Vagina (tissue), 2 donors: ENCODE results near the gene MAP4K1. TPM values are rescaled to one million over a fixed set of nuclear protein-coding genes. Genes with fewer than 3 reads are reported as not detected.

Experiments used
- DNase-seq, 2 donors: peaks; one replicate each; pipeline ENCODE4 v3.0.0-alpha.2; 2017; ENCODE audit errors: extremely low spot score in 2 of 2
- H3K27ac ChIP-seq: fragments of 200-600 bp; sonication (generic); one replicate; pipeline ENCODE4 v1.5.1; 2019
- H3K27me3 ChIP-seq: fragments of 200-600 bp; sonication (generic); one replicate; pipeline ENCODE4 v1.5.1; 2019
- H3K36me3 ChIP-seq, 2 donors: fragments of 200-600 bp; sonication (generic); one replicate each; pipeline ENCODE4 v1.5.1; 2017 to 2019
- H3K4me1 ChIP-seq: fragments of 200-600 bp; sonication (generic); one replicate; pipeline ENCODE4 v1.5.1; 2019
- H3K4me3 ChIP-seq, 2 donors: fragments of 200-600 bp; sonication (generic); 1 replicate in 1 of 2; 2 replicates in 1 of 2; pipeline ENCODE4 v1.5.1; 2016 to 2019
- H3K9me3 ChIP-seq: fragments of 200-600 bp; sonication (generic); one replicate; pipeline ENCODE4 v1.5.1; 2019
- POLR2A ChIP-seq, 2 donors: fragments of 450-650 bp; IDR thresholded peaks; one replicate each; pipeline ENCODE4 v1.6.1; 2017; ENCODE audit warnings: antibody characterized with exemption in 2 of 2, mild to moderate bottlenecking in 2 of 2, moderate library complexity in 2 of 2
- POLR2AphosphoS5 ChIP-seq, 2 donors: sonication (generic); formaldehyde crosslinking; IDR thresholded peaks; one replicate each; pipeline ENCODE4 v1.9.0; 2017; ENCODE audit warnings: antibody characterized with exemption in 2 of 2, mild to moderate bottlenecking in 2 of 2, low read depth in 1 of 2; ENCODE audit not compliant: insufficient read depth in 1 of 2
- intact Hi-C: fragments of 100-400 bp; cut with DNase I; formaldehyde crosslinking; loops from one replicate; pipeline ENCODE4 v1.15.1; 2023
- total RNA-seq: library from RNA; depleted of rRNA; stranded (reverse); fragments of >200 nt; gene quantifications from one replicate; pipeline ENCODE4 v1.2.3, GENCODE V29; 2016
- TF ChIP-seq, protein P1 (sequence below), 3 experiments: fragments of 450-650 bp in 2 of 3; fragments of 200-600 bp in 1 of 3; sonication (generic) in 1 of 3; IDR thresholded peaks; one replicate each; pipeline ENCODE4 v1.5.1; 2017 to 2019; ENCODE audit warnings: antibody characterized with exemption in 3 of 3, mild to moderate bottlenecking in 2 of 3, moderate library complexity in 2 of 3

Gene MAP4K1
- total RNA-seq, 1 donor from 2014 or later: 47.9 TPM

DNA sequence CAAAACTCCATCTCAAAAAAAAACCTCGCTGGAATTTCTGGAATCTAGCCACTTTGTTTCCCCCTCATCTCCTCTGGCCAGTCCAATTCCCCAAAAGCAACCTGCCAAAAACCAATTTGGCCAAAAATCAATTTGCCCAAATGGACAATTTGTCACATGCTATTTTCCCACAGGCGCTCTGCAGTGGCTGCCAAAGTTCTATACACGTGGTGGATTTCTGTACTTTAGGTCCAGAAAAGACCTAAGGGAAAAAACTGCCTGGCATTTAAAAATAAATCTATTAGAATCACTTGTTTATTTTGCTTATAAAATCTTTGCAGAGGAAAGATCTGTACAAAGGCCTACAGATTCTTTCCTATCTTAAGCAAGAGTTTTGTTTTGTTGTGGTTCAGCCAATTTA is 79.4 kb downstream of the MAP4K1 start:
- Histone ChIP-seq H3K27me3 (no peaks in the 10 kb centered on the region), H3K4me3 (no peak overlapping the region), H3K4me1 (peaks cover under 1% of the 10 kb centered on the region), H3K9me3 (peaks cover 4% of the 10 kb centered on the region), H3K27ac (no peak overlapping the region), H3K36me3 (no peaks in the 10 kb centered on the region)
- no peak for TF ChIP-seq POLR2A (IDR thresholded peaks at IDR 0.05)
- TF ChIP-seq, protein P1, sequence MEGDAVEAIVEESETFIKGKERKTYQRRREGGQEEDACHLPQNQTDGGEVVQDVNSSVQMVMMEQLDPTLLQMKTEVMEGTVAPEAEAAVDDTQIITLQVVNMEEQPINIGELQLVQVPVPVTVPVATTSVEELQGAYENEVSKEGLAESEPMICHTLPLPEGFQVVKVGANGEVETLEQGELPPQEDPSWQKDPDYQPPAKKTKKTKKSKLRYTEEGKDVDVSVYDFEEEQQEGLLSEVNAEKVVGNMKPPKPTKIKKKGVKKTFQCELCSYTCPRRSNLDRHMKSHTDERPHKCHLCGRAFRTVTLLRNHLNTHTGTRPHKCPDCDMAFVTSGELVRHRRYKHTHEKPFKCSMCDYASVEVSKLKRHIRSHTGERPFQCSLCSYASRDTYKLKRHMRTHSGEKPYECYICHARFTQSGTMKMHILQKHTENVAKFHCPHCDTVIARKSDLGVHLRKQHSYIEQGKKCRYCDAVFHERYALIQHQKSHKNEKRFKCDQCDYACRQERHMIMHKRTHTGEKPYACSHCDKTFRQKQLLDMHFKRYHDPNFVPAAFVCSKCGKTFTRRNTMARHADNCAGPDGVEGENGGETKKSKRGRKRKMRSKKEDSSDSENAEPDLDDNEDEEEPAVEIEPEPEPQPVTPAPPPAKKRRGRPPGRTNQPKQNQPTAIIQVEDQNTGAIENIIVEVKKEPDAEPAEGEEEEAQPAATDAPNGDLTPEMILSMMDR (IDR thresholded peaks at IDR 0.05): no peak
- no peak for TF ChIP-seq POLR2AphosphoS5 (IDR thresholded peaks at IDR 0.05; ENCODE audit: insufficient read depth in 1 of 2, low read depth in 1 of 2)
- no peak for DNase-seq
- intact Hi-C loops: no loop called here

Other genes starting within 250 kb of the MAP4K1 start
- gene PSMD8, start 243.4 kb downstream of the MAP4K1 start, total RNA-seq: 169 TPM
- gene GGN, start 229.9 kb downstream of the MAP4K1 start, total RNA-seq: not detected
- 0.49 TPM for gene SPRED3, start 229.3 kb downstream of the MAP4K1 start, total RNA-seq
- gene FAM98C, start 214.9 kb downstream of the MAP4K1 start, total RNA-seq: 32.7 TPM
- gene RASGRP4, start 191.7 kb downstream of the MAP4K1 start, total RNA-seq: 2.9 TPM
- 1.5 TPM for gene RYR1, start 184.3 kb downstream of the MAP4K1 start, total RNA-seq
- 349 TPM for gene EIF3K, start 1.2 kb upstream of the MAP4K1 start, total RNA-seq
- gene ACTN4, start 29.7 kb upstream of the MAP4K1 start, total RNA-seq: 513 TPM
- 9.6 TPM for gene CAPN12, start 126.5 kb upstream of the MAP4K1 start, total RNA-seq
- gene LGALS7, start 155.6 kb upstream of the MAP4K1 start, total RNA-seq: 269 TPM
- 760 TPM for gene LGALS7B, start 171.2 kb upstream of the MAP4K1 start, total RNA-seq
- gene LGALS4, start 195.0 kb upstream of the MAP4K1 start, total RNA-seq: not detected
- 158 TPM for gene ECH1, start 213.8 kb upstream of the MAP4K1 start, total RNA-seq
- gene HNRNPL, start 232.0 kb upstream of the MAP4K1 start, total RNA-seq: 190 TPM